Right lobe of liver (tissue), 4 donors: Measurements from ENCODE around the gene MYO3A.

Experiments
- POLR2A ChIP-seq: fragments of 450-650 bp; IDR thresholded peaks from one replicate; pipeline ENCODE4 v1.6.1; 2017; ENCODE audit warnings: antibody characterized with exemption, mild to moderate bottlenecking
- TF ChIP-seq, protein P1 (sequence below), 4 donors: fragments of 200-600 bp in 3 of 4; fragments of 450-650 bp in 1 of 4; IDR thresholded peaks; one replicate each; pipeline versions ENCODE4 v1.5.1 to v1.8.0; 2016 to 2022; ENCODE audit warnings: antibody characterized with exemption in 4 of 4, mild to moderate bottlenecking in 2 of 4
- donor health status: DM: no; HTN: no; CAD: no.
- donor health status: DM: no; HTN: no; CAD: no.
- donor health status: DM: no; HTN: yes; CAD: no.

- TF ChIP-seq POLR2A: no peak
- TF ChIP-seq, protein P1, sequence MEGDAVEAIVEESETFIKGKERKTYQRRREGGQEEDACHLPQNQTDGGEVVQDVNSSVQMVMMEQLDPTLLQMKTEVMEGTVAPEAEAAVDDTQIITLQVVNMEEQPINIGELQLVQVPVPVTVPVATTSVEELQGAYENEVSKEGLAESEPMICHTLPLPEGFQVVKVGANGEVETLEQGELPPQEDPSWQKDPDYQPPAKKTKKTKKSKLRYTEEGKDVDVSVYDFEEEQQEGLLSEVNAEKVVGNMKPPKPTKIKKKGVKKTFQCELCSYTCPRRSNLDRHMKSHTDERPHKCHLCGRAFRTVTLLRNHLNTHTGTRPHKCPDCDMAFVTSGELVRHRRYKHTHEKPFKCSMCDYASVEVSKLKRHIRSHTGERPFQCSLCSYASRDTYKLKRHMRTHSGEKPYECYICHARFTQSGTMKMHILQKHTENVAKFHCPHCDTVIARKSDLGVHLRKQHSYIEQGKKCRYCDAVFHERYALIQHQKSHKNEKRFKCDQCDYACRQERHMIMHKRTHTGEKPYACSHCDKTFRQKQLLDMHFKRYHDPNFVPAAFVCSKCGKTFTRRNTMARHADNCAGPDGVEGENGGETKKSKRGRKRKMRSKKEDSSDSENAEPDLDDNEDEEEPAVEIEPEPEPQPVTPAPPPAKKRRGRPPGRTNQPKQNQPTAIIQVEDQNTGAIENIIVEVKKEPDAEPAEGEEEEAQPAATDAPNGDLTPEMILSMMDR (IDR thresholded peaks at IDR 0.05): no peak
Measured at GRCh38 chr10:25966844-25967243, 32.8 kb downstream of the MYO3A start.
